ENCODE results near the gene EIF4G3.

DNA sequence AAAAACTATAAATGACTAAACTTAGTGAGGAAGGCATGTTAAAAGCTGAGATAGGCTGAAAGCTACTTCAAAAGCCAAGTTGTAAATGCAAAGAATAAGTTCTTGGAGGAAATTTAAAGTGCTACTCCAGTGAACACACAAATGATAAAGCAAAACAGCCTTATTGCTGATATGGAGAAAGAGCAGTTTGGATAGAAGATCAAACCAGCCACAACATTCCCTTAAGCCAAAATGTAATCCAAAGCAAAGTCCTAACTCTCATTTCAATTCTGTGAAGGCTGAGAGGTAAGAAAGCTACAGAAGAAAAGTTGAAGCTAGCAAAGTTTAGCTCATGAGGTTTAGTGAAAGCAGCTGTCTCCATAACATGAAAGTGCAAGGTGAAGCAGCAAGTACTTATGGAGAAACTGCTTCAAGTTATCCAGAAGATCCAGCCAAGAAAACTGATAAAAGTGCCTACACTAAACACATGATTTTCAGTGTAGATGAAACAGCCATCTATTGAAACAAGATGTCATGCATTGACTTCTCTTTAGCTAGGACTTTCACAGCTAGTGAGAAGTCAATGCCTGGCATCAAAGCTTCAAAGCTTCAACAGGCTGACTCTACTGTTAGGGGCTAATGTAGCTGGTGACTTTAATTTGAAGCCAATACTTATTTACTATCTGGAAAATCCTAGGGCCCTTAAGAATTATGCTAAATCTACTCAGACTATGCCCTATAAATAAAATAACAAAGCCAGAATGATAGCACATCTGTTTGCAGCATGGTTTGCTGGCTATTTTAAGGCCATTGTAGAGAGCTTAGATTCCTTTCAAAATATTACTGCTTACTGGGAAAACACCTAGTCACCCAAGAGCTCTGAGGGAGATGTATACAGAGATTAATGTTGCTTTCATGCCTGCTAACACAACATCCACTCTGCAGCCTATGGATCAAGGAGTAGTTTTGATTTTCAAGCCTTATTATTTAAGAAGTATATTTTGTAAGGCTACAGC, 188.6 kb downstream of the EIF4G3 start:
- TF ChIP-seq POLR2A (IDR thresholded peaks at IDR 0.05; ENCODE audit: low read depth, low read length) (no peak), POLR2AphosphoS5 (IDR thresholded peaks at IDR 0.05; ENCODE audit: low read depth, low read length) (no peak), TAF1 (IDR thresholded peaks at IDR 0.05; ENCODE audit: borderline replicate concordance, low read depth, low read length) (no peak)
